Left hindlimb (tissue), 1 donor: ENCODE data around the gene CDK5R2.
A peak's percentile ranks its signal among the peaks of the same experiment; 100 is the strongest.

Experiments used
- DNase-seq: peaks from one replicate; pipeline ENCODE4 v3.0.0-alpha.2; 2018

The CDK5R2 gene

DNA sequence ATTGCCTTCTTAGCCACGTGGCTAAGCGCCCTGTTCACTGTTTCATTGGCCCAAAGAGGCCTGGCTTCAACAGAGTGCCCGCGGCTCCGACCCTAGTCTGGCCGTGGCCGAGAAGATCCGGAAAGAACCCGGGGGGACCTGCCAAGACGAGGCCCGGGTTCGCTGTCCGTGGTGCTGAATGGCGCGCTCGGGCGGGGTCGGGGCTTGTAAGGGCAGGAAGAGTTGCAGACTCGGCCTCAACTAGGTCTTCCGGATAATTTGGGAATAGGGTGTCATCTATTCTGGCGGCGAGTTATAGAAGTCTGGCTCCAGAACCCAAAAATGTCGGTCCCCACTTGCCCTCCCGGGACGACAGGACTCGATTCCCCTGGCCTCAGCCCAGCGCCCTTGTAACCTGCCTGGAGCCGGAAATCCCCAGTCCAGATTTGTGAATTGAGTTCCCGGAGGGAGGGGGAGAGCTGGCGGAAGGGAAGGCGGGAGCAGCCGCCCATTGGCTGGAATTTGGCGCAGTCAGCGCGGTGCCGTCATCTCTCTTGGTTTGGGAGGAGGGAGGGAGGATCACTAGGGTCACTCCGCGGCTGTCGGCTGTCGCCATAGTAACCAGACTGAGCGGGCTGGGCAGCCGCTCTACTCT lies 3.5 kb downstream of the CDK5R2 start:
- peak; percentile 72 for DNase-seq

DNA sequence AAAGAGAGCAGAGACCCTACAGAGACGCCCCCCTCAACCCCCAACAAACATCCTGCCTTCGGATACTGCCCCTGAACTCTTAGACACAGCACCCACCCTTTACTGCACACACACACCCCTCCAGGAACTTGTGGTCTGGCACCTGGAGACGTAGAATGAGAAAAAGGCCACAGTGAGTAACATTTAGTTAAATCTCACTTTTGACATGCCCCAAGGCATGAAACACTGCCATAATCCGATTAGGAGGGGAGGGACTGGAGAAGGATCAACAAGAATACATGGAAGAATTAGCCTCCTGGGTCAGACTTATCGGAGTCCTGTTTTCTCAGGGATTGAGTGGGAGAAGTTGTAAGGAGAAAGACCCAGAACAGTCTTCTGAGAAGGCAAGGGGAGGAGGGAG lies 4.1 kb downstream of the CDK5R2 start:
- no peak for DNase-seq

DNA sequence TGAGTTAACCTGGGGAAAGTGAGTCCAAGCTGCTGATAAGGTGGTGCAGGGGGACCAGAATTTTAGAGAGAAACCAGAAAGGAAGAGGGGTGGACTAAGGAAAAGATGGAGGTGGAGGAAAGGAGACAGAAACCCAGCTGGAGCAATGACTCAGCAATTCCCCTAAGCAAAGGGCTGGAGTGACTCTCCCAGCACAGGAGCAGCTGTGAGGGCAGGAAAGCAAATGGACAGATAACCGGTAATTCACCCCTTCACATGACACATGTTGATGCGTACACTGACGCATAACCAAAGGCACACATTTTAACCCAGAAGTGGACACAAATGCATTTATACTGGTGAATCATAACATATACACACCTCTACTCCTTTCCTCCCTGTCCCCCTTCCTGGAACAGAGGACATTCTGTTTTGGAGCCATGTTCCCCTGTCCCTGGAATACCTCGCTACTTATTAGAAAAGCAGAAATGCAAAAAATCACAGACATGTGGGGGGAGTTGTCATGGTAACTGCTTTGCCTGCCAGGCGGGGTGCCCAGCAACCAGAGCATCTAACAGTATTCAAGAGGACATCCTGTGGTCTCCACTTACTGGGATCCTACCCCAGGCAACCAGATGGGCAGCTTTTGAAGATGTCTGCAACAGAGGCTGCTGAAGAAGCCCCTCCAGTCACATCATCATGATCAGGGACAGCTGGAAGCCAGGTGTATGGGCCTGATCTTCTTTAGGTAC lies 4.7 kb downstream of the CDK5R2 start:
- DNase-seq, result no peak

DNA sequence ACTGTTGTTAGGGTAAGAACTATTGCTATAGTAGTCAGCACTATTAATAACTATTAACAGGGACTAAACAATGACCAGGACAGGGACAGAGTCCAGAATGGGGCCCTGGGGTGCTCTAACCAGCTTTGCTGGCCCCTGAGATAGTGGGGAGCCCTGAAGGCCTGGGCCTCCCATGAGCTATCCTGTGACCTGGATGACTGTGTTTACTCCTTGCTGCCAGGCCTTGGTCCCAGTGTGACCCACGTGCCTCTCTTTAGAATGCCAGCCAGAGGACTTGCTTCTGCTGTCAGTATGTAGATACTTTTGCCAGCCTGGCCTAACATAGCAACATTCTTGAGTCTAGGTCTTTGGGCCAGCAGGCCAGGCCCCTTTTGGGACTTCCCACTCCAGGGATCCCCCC lies 11.4 kb downstream of the CDK5R2 start:
- DNase-seq, result no peak

DNA sequence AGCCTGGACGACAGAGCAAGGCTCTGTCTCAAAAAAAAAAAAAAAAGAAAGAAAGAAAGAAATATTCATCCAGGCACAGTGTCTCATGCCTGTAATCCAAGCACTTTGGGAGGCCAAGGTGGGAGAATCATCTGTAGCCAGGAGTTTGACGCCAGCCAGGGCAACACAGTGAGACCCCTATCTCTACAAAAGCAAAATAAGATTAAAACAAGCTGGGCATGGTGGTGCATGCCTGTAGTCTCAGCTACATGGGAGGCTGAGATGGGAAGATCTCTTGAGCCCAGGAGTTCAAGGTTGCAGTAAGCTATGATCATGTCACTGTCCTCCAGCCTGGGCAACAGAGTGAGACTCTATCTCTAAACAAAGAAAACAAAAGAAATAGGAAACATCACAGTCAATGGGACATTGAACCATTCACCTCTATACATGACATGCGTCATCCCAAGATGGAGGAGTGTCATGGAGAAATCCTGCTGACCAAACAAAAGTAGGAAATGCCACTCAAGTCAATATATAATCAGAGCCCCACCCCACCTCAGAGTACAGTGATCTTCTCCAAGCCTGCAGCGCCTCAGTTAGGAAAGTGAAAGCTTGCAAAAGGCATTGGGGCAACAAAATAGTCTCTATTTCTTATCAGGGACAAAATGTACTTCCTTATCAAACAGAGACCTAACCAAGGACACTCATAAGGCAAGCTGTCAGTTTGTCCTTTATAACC lies 15.8 kb downstream of the CDK5R2 start:
- DNase-seq, result no peak

DNA sequence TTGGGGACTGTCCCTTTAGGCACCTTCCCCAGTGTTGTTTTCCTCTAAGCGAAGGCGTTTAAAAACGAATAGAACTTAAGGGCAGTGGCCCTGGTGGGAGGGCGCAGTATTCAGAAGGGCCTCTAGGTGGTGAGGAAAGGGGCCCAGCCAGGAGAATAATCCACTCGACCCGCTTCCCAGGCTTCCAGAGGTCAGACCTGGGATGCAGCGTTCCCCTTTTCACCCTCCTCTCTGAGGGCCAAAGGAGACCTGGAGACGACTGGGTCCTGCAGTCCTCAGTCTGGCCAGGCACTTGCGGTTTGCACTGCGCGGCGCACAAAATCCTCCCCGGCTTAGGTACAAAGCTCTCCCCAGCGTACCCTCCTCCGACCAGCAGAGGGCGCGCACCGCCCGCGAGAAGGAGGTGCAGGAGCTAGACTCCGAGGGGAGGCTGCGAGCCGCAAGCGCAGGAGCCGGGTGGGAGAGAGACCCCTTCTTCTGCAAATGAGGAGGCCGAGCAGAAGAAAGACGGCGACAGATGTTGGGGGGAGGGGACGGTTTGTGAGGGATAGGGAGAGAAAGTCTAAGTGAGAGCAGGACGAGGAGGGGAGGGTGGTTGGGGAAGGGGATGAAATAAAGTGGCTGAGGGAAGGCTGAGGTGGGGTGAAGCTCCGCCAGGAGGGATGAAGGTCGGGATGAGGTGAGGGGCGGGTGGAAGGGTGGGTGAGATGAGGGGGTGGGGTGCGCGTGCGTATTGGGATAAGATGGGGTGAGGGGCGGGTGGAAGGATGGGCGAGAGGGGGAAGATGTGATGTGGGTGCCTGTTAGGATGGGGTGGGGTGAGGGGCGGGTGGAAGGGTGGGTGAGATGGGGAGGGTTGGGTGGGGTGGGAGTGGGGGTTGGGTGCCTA lies 20.6 kb downstream of the CDK5R2 start:
- peak; percentile 81 for DNase-seq

DNA sequence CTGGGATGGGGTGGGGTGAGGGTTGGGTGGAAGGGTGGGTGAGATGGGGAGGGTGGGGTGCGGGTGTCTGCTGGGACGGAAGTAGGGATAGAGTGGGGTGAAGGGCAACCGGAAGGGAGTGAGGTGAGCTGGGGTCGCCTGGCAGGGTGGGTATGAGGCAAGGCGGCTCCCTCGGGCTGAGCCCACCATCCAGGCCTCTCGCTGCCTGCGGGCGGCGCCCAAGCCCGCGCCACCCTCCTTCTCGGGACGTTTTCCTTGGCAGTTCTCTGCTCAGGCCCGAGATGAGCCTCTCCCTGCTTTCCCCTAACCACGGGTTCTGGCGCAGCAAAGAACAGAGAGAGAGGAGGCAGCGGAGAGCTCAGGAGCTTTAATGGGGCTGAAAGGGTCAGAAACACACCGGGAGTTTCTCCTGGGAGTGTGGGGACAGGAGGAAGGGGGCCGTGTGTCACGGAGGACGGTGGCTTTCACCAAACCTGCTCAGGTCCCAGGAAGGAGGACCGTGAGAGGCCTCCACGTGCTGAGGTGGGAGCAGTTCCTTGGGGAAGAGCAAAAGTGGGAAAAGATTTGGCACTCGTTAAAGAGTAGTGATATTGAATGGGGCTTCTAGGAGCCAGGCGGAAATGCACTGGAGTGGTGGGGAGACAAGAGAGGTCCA lies 21.4 kb downstream of the CDK5R2 start:
- no peak for DNase-seq

DNA sequence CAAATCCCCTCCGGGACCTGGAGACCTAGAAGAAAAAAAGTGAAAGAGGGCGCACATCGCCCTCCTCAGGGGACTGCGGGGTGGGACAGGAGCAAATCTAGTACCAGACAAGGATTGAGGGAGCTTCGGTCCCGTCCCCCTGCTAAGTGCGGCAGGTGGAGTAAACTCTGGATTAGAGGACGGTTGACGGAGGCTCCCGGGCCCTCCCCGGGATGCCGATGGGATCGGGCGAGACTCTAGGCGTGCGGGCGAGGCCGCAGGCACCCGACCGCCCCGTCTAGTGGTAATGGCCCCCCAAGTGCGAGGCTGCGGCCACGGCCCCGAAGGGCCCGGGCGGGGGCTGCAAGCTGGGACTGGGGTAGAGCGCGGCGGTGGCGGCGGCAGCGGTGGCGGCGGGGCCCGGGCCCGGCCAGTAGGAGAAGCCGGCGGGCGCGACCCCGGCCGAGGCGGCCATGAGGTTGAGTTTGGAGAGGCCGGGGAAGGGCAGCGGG lies 22.0 kb downstream of the CDK5R2 start:
- no peak for DNase-seq

DNA sequence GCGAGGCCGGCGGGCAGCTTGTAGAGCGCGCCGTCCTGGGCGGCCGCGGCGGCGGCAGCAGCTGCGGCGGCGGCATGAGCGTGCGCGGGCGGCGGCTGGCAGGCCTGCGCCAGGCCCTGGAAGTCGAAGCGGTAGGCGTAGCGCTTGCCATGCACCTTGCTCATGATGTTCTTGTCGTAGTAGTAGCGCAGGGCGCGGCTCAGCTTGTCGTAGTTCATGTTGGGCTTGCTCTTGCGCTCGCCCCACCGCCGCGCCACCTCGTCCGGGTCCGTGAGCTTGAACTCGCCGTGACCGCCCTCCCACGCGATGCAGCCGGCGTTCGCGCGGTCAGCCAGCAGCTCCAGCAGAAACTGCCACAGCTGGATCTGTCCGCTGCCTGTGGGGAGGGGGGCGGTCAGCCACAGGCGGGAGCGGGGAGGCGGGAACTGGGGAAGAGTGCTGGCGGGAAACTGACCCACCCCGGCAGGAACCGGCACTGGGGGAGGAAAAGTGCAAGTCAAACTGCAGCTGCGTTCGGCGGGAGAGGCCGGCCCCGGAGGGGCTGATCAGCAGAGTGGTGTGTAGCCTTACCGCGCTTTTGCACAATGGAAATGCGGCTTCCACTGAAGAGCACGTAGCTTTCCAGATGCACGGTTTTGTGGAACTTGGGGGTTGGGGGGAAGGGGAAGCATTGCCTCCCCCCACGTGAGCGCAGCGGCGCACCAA lies 22.6 kb downstream of the CDK5R2 start:
- DNase-seq, result no peak

DNA sequence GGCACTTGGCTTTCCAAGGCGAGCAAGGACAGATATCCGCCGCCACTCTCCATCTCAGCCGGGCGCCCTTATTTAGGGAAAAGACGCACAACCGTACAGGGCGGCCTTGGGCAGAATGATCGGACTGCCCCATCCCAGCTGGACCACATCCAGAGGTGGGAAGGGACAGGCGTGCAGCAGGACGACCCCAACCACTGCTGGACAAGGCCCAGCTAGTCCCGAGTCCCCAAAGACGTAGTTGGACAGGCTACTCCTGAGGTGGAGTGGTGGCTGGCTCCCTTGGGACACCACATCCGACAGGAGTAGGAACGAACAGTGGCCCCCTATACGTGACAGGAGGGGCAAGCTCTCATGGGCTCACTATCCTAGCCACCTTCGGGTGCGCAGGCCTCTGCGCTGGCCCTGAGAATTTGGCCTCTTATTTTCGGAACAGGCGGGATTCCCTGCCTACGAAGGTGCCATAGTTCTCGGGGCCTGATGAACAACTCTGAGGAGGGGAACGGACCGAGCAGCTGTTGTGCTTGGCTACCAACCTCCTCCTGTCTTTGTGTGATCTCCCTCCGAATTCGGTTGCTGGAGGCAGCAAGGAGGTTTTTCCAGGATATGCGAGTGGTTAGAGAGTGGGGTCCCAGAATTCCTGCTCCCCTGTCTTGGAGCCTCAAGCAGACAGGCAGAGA lies 23.3 kb downstream of the CDK5R2 start:
- no peak for DNase-seq

DNA sequence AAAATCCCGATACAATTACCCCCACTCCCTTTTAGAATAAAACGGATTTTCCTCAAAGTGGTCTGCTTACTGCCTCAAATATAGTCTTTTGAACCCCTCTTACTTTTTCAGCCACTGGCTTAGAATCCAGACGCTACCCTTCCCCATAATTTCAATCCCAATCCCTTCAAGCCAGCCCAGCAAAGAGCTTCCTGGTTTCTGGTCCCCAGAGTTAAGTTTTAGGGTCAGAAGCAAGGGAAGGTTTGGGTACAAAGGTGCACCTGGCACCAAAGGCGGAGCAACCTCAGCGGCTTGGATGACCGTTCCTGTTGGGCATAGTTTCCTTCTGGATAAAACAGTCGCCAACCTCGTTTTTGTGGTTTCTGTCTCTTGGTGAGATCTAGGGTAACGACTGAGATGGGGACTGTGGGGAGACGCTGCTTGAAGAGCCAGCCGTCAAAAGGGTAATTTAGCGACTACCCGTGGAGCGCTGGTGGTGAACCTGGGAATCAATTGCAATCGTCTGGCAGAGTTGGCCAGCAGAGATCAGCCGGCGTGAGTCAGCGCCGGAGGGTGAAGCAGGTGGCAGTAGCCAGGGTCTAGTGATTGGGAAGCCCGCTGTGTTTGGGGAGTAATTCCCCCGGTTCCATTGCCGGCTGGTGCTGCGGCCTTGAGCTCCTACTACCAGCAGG lies 23.9 kb downstream of the CDK5R2 start:
- no peak for DNase-seq

DNA sequence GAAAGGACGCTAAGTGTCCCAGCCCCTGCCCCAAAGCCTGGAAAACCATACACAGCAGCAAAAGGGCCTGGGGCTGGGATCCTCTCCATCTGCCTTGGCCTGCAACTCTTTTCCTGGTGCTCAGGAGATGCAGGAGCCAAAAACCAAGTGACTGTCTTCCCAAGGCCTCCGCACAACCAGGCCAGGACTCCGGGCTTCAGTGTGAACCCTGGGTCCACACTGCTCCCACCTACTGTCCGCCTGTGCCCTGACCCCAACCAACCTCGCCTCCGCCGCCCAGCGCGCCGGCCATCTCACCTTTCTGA lies 24.4 kb downstream of the CDK5R2 start:
- no peak for DNase-seq

DNA sequence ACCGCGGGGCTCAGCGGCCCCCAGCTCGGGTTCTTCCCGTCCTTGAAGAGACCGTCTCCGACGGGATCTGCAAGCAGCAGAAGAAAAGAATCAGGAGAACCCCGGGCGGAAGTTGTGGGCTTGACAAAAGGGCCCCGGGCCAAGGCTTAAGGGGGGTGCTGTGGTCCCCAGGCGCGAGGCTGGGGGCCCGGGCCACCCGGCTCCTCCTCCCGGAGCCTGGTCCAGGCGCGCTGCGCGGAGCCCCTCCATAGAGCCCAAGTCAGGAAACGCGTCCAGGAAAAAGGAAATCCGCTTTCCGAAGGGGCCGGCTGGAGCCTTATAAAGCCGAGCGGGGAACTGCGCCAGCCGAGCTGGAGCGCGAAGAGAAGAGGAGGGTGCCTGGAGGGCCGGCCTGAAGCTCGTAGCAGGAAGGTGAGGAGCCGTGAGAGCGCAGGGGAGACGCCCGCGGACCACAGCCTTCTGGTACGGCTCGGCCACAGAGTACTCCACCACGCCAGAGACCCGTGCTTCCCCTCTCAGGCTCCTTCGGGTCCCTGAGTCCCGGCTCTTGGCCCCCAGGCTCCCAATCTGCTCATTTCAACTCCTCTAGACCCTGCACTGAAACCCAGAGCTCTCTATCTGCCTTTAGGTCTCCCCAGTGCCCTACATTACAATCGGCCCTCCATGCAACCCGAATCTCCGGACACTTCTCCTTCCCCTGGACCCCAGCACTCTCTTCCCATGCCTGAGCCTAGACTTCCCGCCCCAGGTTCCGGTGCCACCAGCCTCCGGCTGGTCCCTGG lies 25.0 kb downstream of the CDK5R2 start:
- no peak for DNase-seq

DNA sequence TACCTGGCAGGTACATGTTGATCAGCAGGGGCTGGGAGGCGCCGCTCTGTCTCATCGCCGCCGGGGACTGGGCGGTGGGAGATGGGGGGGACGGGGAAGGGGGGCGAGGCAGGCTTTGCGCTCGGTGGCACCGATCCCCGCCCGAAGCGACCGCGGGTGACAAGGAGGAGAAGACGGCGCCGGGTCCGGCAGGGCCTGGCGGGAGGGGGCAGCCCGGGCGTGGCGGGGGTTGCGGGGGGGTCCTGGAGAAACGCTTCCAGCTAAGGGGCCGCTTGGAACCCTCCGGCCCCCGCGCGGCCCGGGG lies 25.5 kb downstream of the CDK5R2 start, which contains the start of gene FEV:
FEV (minus strand) TSS at position 164 of the 304 bp plus-strand sequence; CDS start at position 55, 109 bp downstream.
- no peak for DNase-seq

DNA sequence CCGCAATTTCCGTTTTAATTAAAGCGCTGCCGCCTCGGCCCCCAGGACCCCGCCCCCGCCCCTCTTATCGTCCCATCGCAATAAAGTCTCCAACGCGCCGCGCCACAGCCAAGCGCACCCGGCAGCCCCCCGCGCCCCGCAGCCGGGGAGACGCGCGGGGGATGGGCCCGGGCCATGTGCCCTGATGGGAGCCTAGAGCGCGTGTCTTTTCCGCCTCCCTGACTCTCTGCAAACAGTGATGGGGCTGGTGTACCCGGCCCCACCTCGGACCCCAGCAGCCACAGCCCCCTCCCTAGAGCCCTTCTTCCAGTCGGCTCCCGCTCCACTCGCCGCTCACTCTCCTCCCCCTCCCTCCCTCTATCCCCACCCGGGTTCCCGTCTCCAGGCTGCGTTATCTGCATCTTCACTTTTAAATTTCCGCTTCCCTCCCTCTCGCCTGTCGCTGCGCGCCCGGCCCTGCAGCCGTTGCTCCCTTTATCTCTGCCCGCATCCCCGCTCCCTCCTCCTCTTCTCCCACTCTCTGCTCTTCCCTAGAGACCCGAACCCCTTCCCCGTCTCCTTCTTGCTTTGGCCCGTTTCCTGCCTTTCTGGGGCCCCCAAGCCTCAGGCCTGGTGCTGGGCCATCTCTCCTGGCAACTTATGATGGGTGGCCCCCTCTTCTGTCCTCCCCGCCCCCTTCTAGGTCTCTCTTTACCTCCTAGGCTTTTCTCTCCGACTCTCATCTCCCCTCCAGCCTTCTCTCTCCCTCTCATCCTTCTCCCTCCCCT lies 26.0 kb downstream of the CDK5R2 start:
- DNase-seq, result no peak

DNA sequence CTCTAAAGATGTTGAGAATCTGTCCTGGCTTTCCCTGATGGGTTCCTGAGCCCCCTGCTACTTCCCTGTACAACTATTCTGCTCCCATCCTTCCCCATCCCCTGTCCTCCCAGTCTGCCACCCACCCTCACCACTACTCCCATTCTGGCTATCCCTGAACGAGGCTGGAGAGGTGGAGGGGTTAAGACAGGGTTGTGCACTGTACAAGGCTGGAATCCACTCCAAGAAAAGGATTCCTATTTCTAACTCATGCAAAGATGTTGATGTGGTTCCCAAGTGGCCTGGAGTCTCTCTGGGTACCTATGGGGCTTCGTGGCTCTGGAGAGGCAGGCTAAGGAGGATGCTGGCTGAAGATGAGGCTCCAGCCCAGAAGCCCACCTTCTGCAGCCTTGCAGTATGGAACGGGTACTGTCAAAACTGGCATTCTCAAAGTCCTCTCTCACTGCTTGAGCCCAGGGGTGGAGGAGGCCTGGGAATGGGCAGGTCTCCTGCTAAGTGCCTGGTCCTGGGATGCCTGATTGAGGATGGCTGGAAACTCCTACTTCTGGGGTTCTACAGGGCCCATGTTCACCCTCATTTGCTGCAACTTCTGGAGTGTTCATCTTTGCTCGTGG lies 26.8 kb downstream of the CDK5R2 start:
- DNase-seq, result no peak

DNA sequence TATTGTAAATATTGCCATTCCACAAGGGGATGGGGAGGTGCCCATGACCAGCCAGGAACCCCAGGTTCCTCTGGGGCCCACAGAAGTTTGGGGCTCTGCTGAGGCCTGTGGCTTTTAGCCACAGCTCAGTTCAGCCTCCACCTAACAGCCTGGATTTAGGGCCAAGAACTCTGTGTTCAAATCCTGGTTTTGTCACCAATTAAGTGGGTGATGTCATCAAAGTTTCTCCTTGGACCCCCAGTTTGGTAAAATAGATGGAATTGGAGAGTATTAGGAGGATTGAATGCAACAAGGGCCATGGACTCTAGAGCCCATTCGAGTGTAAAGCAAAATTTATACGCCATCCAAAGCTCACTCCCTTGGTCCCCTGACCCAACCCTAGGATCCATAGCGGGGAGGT lies 28.7 kb downstream of the CDK5R2 start:
- DNase-seq, result no peak

DNA sequence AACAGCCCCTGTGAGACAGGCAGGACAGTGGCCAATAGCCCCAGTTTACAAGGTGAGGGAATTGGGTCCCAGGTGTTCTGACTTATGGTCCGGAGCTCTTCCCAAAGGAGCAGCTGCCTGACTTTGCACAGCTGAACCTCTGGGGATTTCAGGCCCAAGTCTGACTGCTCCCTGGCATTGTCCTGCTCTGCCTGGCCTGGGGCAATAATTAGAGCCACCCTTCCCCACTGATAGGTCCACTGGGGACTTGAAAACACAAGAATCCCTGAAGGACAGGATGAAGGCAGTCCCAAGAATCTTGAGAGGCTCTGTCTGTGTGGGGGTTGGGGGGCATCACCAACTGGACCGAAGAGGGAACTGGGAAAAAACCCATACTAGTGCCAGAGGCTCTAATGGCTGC lies 29.2 kb downstream of the CDK5R2 start:
- no peak for DNase-seq

DNA sequence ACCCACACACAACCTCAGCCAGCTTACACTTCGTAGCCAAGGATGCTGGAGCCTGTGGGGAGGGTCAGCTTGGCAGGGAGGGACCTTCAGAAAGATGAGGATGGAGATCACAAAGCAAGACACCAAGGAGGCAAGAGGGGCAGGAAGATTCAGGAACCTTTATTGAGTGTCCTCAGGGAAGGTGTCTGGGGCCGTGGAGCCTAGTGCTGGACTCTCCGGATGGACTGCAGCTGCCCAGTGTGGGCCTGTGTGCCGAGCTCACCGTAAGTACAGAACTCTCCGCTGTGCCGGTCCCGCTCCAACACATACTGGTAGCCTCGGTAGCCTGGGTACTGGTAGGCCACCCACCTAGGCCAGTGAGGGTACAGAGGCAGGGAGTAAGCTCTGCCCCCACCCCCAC lies 30.6 kb downstream of the CDK5R2 start:
- DNase-seq, result no peak
